Fibroblast of skin of abdomen (primary cell): Measurements from ENCODE around the gene FARS2.

ENCODE experiments used
- DNase-seq: peaks from one replicate; pipeline ENCODE4 v3.0.0-alpha.2; 2013

Gene FARS2

DNA sequence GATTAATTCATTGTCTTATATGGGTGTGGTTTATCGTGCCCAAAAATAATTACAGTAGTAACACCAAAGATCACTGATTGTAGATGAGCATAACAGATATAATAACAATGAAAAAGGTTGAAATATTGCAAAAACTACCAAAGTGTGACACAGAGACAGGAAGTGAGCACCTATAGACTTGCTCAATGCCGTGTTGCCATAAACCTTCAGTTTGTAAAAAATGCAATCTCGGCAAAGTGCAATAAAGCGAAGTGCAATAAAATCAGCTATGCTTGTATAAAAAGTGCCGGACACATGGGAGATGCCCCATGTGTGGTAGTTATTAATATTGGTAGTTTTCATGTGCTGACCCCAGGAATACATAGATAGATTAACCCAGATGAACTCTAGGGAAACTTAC, 552.8 kb downstream of the FARS2 start:
- DNase-seq = no peak

DNA sequence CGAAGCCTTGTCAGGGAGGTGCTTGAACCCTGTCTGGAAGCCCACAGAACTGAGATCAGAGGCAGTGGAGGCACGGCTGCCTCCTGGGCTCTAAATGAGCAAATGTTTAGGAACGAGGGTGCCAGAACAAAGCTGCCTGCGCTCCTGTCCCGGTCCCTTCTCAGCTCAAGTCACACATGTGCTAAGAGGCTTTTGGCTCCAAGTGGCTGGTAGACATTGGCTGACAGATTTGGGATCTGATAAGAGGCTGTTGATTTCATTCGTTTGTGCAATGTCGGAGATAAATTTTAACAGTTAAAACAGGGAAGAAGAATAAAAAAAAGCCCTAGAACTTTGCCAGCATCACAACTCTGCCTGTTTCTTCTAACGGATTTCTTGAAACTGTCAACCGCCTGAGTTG, 553.6 kb downstream of the FARS2 start:
- DNase-seq = no peak

DNA sequence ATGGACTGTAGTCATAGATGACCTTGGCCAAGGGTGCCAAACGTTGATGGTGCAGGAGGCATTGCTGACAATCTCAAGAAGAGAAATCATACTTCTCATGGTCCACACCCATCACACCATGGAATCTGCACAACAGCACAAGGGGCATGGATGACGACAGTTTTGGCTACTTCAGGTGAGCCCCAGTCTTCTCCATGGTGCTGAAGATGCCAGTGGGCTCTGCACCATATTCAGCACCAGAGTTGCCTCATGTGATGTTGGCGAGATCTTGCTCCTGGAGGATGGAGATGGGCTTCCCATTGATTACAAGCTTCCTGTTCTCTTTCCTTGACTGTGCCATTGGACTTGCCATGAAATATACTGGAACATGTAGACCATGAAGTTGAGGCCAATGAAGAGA, 556.6 kb downstream of the FARS2 start:
- DNase-seq = no peak

DNA sequence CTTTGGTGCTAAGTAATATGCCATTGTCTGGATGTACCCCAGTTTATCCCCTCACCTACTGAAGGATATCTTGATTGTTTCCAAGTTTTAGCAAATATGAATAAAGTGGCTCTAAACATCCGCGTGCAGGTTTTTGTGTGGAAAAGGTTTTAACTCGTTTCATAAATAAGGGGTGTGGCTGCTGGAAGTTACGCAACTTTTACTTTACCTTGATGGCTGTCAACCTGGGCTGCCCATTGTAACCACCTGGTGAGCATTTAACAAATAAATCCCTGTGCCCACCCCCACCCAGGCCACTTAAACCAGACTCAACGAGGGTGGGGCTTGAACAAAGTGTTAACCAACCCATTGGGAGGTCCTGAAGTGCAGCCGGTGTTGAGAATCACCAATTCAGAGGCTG, 557.6 kb downstream of the FARS2 start:
- DNase-seq = no peak
